SH-SY5Y (cell line): Measurements from ENCODE around the gene WRAP73.

Source experiments
- GATA2 ChIP-seq: IDR thresholded peaks from 2 replicates; pipeline ENCODE4 v1.6.1; 2011; ENCODE audit warnings: mild to moderate bottlenecking, low read depth, low read length
- GATA3 ChIP-seq: IDR thresholded peaks from 2 replicates; pipeline ENCODE4 v1.6.1; 2011; ENCODE audit warnings: low read depth, mild to moderate bottlenecking, low read length, moderate library complexity

Gene WRAP73

GRCh38 chr1:3677484-3677883, 27.6 kb upstream of the WRAP73 start:
- TF ChIP-seq GATA2 (no peak), GATA3 (no peak)

- TF ChIP-seq GATA3: no peak
- TF ChIP-seq GATA2: no peak
Observed at GRCh38 chr1:3676581-3677470, 26.9 kb upstream of the WRAP73 start.

- no peak for TF ChIP-seq GATA2
- TF ChIP-seq GATA3: no peak
Observed at GRCh38 chr1:3675436-3675835, 25.5 kb upstream of the WRAP73 start.

GRCh38 chr1:3674100-3675094, 24.5 kb upstream of the WRAP73 start:
- TF ChIP-seq GATA2 (no peak), GATA3 (no peak)

- TF ChIP-seq GATA2 (no peak), GATA3 (no peak)
Observed at GRCh38 chr1:3673381-3674099, 23.6 kb upstream of the WRAP73 start.

- no peak for TF ChIP-seq GATA2
Observed at GRCh38 chr1:3672971-3673361, 23.1 kb upstream of the WRAP73 start.

- TF ChIP-seq GATA3 (no peak), GATA2 (no peak)
Observed at GRCh38 chr1:3672231-3672970, 22.5 kb upstream of the WRAP73 start.

GRCh38 chr1:3671371-3672180, 21.7 kb upstream of the WRAP73 start:
- TF ChIP-seq GATA2 (no peak), GATA3 (no peak)

GRCh38 chr1:3670823-3671265, 20.9 kb upstream of the WRAP73 start:
- no peak for TF ChIP-seq GATA2
- TF ChIP-seq GATA3: no peak

GRCh38 chr1:3669971-3670431, 20.1 kb upstream of the WRAP73 start:
- TF ChIP-seq GATA2: no peak
- no peak for TF ChIP-seq GATA3

- TF ChIP-seq GATA3 (no peak), GATA2 (no peak)
Observed at GRCh38 chr1:3669421-3669821, 19.5 kb upstream of the WRAP73 start.

- TF ChIP-seq GATA2: no peak
- no peak for TF ChIP-seq GATA3
Observed at GRCh38 chr1:3668585-3669300, 18.8 kb upstream of the WRAP73 start.
